PC-9 (cell line): ENCODE data around the gene RAPGEF6. TPM values are rescaled to one million over a fixed set of nuclear protein-coding genes. Genes with fewer than 3 reads are reported as not detected.

Experiments
- BruUV-seq: library from RNA; stranded (reverse); fragments of 400-500 nt; replicated peaks from 2 replicates; lab custom pipeline; 2021; lab: Mats Ljungman, UMichigan
- CTCF ChIA-PET: fragments of 300-600 bp; sonication (Branson Sonifier 250); formaldehyde crosslinking; loops from one replicate; lab custom pipeline; 2022; ENCODE audit warnings: antibody characterized with exemption; lab: Charles Lee
- POLR2A ChIA-PET: fragments of 300-600 bp; sonication (Branson Sonifier 250); formaldehyde crosslinking; loops from one replicate; lab custom pipeline; 2022; ENCODE audit warnings: antibody characterized with exemption; ENCODE audit not compliant: unreplicated experiment; lab: Charles Lee
- DNase-seq, 2 experiments: peaks; one replicate each; pipeline versions ENCODE4 v3.0.0 to v3.0.0-alpha.2; 2015 to 2022; ENCODE audit warnings: mixed read lengths in 1 of 2
- H2AFZ ChIP-seq: fragments of 200-600 bp; sonication (generic); 2 replicates; pipeline ENCODE4 v1.8.1; 2017; ENCODE audit warnings: antibody characterized with exemption
- H3F3A ChIP-seq: fragments of 200-600 bp; sonication (generic); 2 replicates; pipeline ENCODE4 v1.8.1; 2017; ENCODE audit warnings: antibody characterized with exemption, mild to moderate bottlenecking, low read depth; ENCODE audit not compliant: insufficient read depth
- H3K27ac ChIP-seq: fragments of 200-600 bp; sonication (generic); 2 replicates; pipeline ENCODE4 v1.6.1; 2016; ENCODE audit warnings: mixed run types
- H3K27me3 ChIP-seq: fragments of 200-600 bp; sonication (generic); 2 replicates; pipeline ENCODE4 v1.6.1; 2016; ENCODE audit warnings: low read depth, mixed run types; ENCODE audit not compliant: insufficient read depth
- H3K36me3 ChIP-seq: fragments of 200-600 bp; sonication (generic); 2 replicates; pipeline ENCODE4 v1.6.1; 2016; ENCODE audit warnings: low read depth, mixed run types
- H3K4me1 ChIP-seq: fragments of 200-600 bp; sonication (generic); replicated peaks from 2 replicates; pipeline ENCODE4 v1.6.1; 2016; ENCODE audit warnings: mixed run types; ENCODE audit not compliant: insufficient read depth
- H3K4me2 ChIP-seq: fragments of 200-600 bp; sonication (generic); 2 replicates; pipeline ENCODE4 v1.6.1; 2017; ENCODE audit warnings: mixed run types
- H3K4me3 ChIP-seq: fragments of 200-600 bp; sonication (generic); 2 replicates; pipeline ENCODE4 v1.6.1; 2016; ENCODE audit warnings: mixed run types
- H3K79me2 ChIP-seq: fragments of 200-600 bp; sonication (generic); 2 replicates; pipeline ENCODE4 v1.6.1; 2017; ENCODE audit warnings: low read depth, mixed run types
- H3K9me2 ChIP-seq: fragments of 200-600 bp; sonication (generic); 2 replicates; pipeline ENCODE4 v1.8.1; 2017; ENCODE audit warnings: mild to moderate bottlenecking; ENCODE audit not compliant: insufficient read depth
- H3K9me3 ChIP-seq: fragments of 200-600 bp; sonication (generic); 2 replicates; pipeline ENCODE4 v1.8.1; 2016; ENCODE audit warnings: low read depth; ENCODE audit not compliant: insufficient read depth
- H4K20me1 ChIP-seq: fragments of 200-600 bp; sonication (generic); 2 replicates; pipeline ENCODE4 v1.8.1; 2017; ENCODE audit not compliant: insufficient read depth
- CTCF ChIP-seq: fragments of 200-600 bp; sonication (generic); conservative IDR thresholded peaks from 2 replicates; pipeline ENCODE4 v1.6.1; 2017; ENCODE audit warnings: mixed run types, antibody characterized with exemption, mild to moderate bottlenecking, moderate library complexity
- EZH2 ChIP-seq: fragments of 200-600 bp; sonication (generic); IDR thresholded peaks from 2 replicates; pipeline ENCODE4 v1.8.0; 2017; ENCODE audit warnings: antibody characterized with exemption, low read depth
- intact Hi-C: fragments of 100-400 bp; cut with micrococcal nuclease; formaldehyde crosslinking; loops from one replicate; pipeline ENCODE4 v1.10.0; 2022; ENCODE audit not compliant: unreplicated experiment
- total RNA-seq: library from RNA; stranded (reverse); gene quantifications from 2 replicates; pipeline ENCODE4 v1.2.3, GENCODE V29; 2021

The RAPGEF6 gene
- total RNA-seq, 1 experiment from 2014 or later: 17.1 TPM

DNA sequence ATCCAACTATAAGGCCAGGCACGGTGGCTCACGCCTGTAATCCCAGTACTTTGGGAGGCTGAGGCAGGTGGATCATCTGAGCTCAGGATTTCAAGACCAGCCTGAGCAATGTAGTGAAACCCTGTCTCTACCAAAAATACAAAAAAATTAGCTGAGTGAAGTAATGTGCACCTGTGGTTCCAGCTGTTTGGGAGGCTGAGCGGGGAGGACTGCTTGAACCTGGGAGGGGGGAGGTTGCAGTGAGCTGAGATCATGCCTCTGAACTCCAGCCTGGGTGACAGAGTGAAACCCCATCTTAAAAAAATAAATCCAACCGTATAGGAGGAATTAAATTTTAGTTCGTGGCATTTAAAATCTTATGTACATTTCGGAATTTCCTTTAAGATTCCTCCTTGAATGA is 247.8 kb downstream of the RAPGEF6 start:
- no peak for TF ChIP-seq CTCF
- no peak for TF ChIP-seq EZH2
- Histone ChIP-seq H3K4me1 (peaks cover 8% of the 10 kb centered on the region; the same call in 1 of the 2 replicates), H3K27ac (no peak overlapping the region), H3F3A (peaks cover 24% of the 10 kb centered on the region; the same call in 1 of the 2 replicates), H3K9me3 (no peaks in the 10 kb centered on the region), H3K9me2 (no peaks in the 10 kb centered on the region), H2AFZ (no peak overlapping the region), H3K36me3 (0 out of 2 replicates have a peak, but pooled peaks cover 9% of the 10 kb centered on the region), H3K4me3 (no peak overlapping the region), H4K20me1 (no peaks in the 10 kb centered on the region), H3K79me2 (0 out of 2 replicates have a peak, but pooled peaks cover 2% of the 10 kb centered on the region), H3K4me2 (no peak overlapping the region), H3K27me3 (no peaks in the 10 kb centered on the region)
- intact Hi-C loops: no loop called here
- DNase-seq: no peak
- BruUV-seq: no TSS peak
- ChIA-PET CTCF (no interaction called here), POLR2A (no interaction called here)

- H3K4me3 ChIP-seq: no peak overlapping the region
- H3K79me2 ChIP-seq: 0 out of 2 replicates have a peak, but pooled peaks cover 2% of the 10 kb centered on the region
- POLR2A ChIA-PET: no interaction called here
- H3K9me2 ChIP-seq: no peaks in the 10 kb centered on the region
- CTCF ChIA-PET: no interaction called here
- BruUV-seq: no TSS peak
- intact Hi-C loops: no loop called here
- no peak for TF ChIP-seq CTCF
- no peak for TF ChIP-seq EZH2
- no peaks in the 10 kb centered on the region for H3K9me3 ChIP-seq
- H2AFZ ChIP-seq: no peak overlapping the region
- no peaks in the 10 kb centered on the region for H4K20me1 ChIP-seq
- peak in 1 of 2 experiments; percentile 60 for DNase-seq
- peaks cover 25% of the 10 kb centered on the region; the same call in 1 of the 2 replicates for H3F3A ChIP-seq
- H3K36me3 ChIP-seq: 0 out of 2 replicates have a peak, but pooled peaks cover 9% of the 10 kb centered on the region
- H3K4me2 ChIP-seq: no peak overlapping the region
- peaks cover 8% of the 10 kb centered on the region; the same call in 1 of the 2 replicates for H3K4me1 ChIP-seq
- no peak overlapping the region for H3K27ac ChIP-seq
- H3K27me3 ChIP-seq: no peaks in the 10 kb centered on the region
Observed at GRCh38 chr5:131386779-131387178, 248.2 kb downstream of the RAPGEF6 start.

GRCh38 chr5:131386124-131386523 is 248.9 kb downstream of the RAPGEF6 start:
- intact Hi-C loops: no loop called here
- 0 out of 2 replicates have a peak, but pooled peaks cover 9% of the 10 kb centered on the region for H3K36me3 ChIP-seq

More at GRCh38 chr5:131386124-131386523, 248.9 kb downstream of the RAPGEF6 start:
- Histone ChIP-seq H3K9me2 (no peaks in the 10 kb centered on the region), H3K4me1 (peaks cover 8% of the 10 kb centered on the region; the same call in 1 of the 2 replicates), H2AFZ (no peak overlapping the region), H3F3A (peaks cover 25% of the 10 kb centered on the region; the same call in 1 of the 2 replicates), H3K4me3 (no peak overlapping the region), H3K9me3 (no peaks in the 10 kb centered on the region), H4K20me1 (no peaks in the 10 kb centered on the region), H3K79me2 (0 out of 2 replicates have a peak, but pooled peaks cover 2% of the 10 kb centered on the region), H3K27me3 (no peaks in the 10 kb centered on the region), H3K4me2 (no peak overlapping the region), H3K27ac (no peak overlapping the region)
- ChIA-PET CTCF (no interaction called here), POLR2A (no interaction called here)
- TF ChIP-seq CTCF (no peak), EZH2 (no peak)
- no peak for DNase-seq
- no TSS peak for BruUV-seq
